GM19467 (cell line): ENCODE measurements around the gene CHI3L2.

Experiments
- ATAC-seq: cut with Tn5 transposase; IDR thresholded peaks from one replicate; pipeline ENCODE4 v1.9.1; 2021; ENCODE audit warnings: mild to moderate bottlenecking, moderate library complexity; ENCODE audit not compliant: unreplicated experiment

CHI3L2 gene

GRCh38 chr1:111290104-111290503 lies 62.6 kb downstream of the CHI3L2 start:
- ATAC-seq = no peak

GRCh38 chr1:111290630-111291029 lies 63.1 kb downstream of the CHI3L2 start, which contains the start of gene CHIA:
Gene CHIA (plus strand): TSS chr1:111290851. CDS start chr1:111310468, 19,617 bp downstream.
- ATAC-seq = no peak
